GM18517 (cell line): ENCODE results near the gene POC1A.
"Not testable (repeated sequence)": the region's sequence is repeated elsewhere in the genome, so short reads cannot be mapped to it uniquely, and the experiment has no call there.

ENCODE experiments used
- ATAC-seq: cut with Tn5 transposase; IDR thresholded peaks from one replicate; pipeline ENCODE4 v1.9.1; 2021; ENCODE audit warnings: mild to moderate bottlenecking, moderate library complexity; ENCODE audit not compliant: unreplicated experiment

The POC1A gene

DNA sequence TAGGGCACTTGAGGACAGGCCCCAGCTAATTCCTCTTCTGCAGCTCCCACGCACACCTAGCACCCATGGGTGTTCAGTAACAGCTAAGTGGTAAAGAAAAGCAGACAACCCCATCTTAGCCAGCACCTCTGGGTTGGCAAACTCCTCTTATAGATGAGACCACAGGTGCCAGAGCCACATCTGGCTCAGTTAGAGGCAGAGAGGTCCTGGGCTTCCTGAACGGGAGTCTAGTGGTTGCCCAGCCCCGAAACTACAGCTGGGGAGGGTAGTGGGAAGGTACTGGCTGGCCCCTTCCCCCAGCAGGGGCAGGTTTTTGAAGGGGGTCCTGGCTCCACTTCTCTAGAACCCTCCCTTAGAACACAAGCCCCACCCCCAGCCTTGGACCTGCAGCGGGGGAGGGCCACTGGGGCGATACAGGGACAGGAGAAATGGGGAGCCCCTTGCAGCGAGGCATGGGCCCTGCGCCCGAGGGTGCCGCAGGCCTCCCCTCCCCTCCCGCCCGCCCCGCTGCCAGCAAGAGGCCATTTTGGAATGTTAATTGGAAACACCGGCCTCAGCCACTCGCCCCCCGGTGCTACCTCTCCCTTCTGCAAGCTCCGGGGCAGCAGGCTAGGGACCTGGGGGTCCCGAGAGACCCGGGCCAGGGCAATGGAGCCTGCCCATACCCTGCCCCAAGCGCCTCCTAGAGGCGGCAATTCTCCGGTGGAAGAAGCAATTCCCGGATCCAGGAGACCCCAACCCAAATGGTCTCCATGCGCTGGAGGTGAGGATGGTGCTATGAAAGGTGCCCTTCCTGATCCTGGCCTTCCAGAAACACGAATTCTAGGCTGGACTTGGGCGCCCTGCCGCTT, 99.3 kb downstream of the POC1A start:
- no peak for ATAC-seq

DNA sequence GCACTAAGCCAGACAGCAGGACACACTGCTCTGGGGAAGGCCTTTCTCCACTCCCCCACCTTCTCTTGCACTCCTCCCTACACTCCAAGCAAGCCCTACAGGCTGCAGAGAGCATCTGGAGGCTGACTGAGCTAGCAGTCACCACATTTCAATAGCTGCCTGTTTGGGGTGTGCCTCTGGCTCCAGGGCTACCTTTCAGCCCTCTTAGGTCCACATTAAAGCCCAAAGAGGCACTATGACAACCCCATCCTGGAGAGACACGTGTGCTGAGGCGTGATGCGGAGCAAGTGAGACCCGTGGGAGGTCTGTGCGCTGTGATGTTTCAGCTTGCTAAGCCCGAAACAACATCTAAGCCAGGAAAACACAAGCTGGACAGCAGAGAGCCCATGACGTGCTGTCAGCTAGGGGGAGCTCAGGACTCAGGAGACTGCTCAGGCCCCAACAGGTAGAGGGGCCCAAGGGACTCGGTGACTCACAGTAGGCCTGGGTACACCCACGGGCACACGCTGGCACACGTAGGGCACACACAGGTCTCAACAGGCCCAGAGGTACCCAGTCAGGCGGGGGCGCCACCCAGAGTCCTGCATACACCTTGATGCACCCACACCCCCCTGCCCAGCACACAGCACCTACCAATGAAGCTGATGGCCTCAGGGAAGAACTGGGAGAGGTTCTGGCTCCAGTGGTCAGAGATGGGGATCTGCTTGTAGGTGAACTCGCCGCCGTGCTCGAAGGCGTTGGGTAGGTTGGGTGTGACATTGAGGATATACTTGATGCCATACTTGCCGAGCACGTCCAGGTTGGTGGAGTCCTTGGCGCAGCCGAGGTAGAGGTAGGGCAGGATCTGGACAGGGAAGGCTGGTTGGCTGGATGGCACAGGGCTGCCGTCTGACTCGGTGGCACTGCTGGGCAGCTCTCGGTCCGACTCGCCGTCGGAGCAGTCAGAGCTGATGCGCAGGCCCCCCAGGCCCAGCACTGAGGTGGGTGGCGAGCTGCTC, 100.6 kb downstream of the POC1A start:
- no peak for ATAC-seq

DNA sequence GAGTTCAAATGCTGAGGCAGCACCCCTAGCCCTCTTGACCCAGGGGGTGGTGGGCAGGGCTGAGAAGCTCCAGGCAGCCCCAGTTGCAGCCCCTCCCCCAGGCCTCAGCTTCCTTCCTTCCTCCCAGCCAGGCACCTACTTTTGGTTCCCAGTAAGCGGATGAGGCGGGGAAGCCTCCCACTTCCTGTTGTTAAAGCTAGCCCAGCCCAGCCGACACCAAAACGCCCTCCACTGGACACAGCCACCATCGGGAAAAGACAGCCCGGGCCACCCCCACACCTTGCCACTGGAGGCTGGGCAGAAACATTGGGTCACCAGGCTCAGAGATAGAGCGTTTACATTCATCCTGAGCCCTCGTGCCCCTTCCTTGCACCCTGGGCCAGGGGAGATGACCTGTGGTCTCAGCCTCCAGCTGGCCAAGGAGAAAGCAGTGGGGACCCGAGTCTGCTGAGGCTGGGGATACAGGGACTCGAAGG, 101.4 kb downstream of the POC1A start:
- ATAC-seq, result no peak

DNA sequence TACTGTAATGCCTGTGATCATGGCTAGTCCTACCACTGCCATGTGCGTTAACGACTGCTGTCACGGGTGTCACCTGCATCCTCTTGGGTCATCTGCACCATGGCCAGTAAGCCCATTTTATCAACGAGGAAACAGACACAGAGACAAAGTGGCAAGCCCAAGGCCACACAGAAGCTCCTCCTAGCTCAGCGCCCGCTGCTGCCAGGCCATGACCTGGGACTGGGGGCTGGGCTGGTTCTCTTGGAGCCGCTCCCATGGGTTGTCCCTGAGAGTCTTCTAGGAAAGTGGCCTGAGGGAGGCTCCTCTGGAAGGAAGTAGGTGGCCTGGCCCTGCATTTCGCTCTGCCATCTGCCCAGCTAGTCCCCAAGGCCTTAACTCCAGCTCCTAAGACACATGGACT, 102.8 kb downstream of the POC1A start:
- no peak for ATAC-seq

DNA sequence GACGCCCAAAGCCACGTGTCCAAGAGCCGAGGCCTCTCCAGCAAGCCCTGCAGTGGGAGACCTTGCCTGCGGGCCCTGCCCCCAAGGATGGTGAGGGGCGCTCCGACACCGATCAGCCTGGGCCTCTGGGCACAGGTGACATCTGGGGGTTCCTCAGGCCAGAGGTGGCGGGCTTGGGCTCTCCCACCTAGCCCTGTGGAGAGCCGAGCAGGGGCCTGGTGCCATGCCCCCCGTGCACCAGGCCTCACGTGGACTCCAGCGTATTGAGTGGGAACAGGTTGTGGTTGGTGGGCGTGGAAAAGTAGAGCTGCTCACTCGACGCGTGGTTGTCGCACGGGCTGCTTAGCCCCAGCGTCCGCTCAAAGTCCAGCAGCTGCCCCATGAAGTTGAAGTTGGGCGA, 103.7 kb downstream of the POC1A start:
- ATAC-seq, result no peak

DNA sequence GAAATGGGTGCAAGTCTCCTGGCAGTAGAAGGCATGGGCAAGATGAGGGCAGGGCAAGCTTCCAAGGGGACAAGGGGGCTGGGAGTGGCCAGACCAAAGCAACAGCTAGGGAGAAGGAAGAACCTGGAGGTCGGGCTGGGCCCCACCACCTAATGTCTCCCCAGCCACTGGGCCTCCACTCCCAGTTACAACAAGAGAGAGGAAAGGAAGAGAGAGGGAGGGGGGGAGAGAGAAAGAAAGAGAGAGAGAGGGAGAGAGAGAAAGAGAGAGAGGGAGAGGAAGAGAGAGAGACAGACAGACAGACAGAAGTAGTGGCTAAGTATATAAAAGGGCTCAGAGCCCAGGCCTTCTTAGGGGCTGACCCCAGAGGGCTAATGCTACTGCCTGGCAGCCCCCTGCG, 104.7 kb downstream of the POC1A start:
- ATAC-seq, result no peak

DNA sequence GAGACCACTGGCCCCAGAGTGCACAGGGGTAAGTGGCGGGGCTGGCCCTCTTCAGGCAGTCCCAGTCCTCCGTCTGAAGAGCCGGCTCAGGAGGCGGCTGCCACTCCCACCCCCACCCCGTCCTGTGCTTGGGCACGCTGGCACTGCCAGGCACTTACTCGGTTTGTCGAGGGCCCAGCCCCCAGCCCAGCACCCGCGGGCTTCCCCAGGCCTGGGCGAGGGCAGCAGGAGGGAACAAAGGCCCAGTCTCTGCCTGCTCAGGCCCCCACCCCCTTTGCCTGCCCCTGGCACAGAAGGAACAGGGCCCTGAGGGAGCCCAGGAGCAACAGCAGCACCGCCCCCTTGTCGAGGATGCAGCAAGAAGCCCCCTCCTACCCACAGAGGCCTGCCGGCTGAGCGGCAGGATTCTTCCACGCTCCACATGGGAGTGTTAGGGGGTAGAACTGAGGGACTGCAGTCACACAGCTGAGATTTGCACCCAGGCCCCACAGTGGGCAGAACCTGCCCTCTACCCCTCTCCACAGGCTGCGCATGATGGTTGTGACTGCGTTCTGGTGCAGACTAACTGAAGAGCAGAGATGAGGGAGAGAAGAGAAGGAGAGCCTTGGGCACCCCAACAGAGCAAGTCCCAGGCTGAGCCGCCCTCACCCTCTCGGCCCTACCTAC, 106.8 kb downstream of the POC1A start:
- no peak for ATAC-seq

DNA sequence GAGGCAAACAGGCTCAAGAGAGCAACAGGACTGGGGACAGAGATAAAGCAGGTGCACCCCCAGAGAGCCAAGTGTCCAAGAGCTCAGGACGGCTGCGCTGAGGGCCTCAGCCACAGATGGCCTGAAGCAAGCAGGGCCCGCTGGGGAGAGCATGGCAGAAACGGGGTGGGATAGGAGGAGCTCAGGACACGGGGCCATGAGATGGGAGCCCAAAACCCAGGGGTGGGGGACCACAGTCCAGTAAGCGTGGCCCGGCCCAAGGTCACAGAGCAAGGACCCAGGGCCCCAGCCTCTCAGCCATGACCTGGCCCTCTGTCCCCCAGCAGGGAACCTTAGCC, 107.4 kb downstream of the POC1A start:
- ATAC-seq, result no peak

DNA sequence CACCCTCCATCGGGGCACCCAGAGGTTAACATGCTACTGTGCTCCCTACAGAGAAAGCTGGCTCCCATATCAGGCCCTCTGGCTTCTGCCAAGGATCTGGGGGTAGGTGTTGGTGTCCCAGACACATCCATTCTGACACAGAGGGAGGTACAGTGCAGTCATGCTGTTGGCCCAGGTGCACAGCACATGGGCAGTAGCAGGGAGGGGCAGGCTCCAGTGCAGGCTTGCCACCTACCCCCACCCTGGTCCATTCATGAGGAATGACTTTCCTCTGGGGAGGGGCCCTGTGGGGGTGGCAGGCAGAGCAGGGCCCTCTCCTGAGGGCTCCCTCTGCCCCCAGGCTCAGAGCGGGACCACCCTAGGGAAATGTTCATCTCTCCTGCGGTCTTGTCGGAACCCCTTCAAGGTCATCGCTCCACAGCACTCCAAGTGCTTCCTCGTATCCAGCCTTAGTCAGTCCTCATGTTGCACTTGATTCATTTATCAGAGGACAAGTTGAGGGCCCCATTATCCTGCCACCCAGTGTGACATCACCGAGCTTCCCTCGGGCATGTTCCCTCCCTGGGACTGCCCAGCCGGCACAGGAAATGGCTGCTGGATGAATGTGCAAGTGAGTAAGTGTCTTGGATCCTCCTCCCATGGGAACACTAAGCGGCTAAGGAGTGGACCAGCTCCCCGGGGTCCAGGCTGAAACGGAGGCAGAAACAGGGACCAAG, 107.9 kb downstream of the POC1A start:
- no peak for ATAC-seq

DNA sequence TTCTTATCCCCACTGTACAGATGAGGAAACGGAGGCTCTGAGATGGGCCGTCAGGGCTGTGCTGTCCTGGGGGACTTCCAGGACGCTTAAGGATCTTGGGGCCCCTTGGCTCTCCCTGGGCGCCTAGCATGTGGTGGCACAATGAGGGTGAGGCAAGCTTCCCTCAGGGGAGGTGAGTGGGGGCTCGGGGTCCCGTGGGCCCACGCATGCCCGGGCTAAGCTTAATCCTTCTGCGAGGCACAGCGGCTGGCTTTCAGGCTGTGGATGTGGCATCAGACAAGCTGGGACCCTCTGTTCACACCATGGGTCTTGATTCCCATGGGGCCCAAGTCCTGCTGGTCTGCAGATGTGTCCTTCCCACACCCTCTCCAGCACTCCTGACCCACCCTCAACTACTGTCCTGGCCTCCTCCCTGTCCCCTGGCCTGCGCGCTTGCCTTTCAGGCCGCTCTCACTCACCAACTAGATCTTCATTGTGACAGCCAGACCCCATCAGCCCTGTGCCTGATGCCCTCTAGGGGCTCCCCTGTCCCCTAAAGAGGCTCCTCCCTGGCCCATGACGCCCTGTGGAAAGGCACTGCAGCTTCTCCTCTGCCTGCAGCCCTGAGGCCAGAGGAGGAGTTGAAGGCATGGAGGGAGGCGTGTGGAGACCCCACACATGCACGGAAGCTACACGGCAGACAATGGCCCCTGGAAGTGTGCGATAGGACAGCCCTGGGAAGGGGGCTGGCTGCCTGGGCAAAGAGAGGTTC, 109.2 kb downstream of the POC1A start:
- ATAC-seq, result no peak

DNA sequence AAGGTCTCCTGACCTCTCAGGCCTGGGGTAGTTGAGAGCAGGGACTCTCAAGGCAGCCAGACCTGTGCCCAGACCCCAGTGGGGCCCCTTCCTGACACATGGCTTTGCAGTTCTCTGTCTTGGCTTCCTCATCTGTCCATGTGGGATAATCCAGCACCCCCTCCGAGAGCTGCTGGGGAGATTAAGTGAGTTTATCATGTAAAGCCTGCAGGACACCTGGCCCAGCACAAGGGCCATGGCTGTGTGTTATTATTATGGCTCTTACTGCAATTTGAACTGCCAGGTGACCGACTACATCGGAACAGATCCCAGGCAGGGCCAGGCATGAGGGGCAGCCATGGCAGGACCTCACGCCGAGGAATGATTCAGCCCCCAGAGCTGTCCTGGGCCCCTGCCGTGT, 110.5 kb downstream of the POC1A start:
- ATAC-seq, result no peak

DNA sequence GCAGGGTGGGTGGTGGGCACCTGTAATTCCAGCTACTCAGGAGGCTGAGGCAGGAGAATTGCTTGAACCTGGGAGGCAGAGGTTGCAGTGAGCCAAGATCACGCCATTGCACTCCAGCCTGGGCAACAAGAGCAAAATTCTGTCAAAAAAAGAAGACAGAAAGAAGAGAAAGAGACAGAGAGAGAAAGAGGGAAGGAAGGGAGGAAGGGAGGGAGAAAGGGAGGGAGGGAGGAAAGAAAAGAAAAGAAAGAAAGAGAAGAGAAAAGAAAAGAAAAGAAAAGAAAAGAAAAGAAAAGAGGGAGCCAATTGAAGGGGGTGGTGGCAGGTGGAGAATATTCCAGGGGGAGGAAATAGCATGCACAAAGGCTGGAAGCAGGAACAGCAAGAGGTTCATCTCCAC, 111.2 kb downstream of the POC1A start:
- not testable (repeated sequence) for ATAC-seq

DNA sequence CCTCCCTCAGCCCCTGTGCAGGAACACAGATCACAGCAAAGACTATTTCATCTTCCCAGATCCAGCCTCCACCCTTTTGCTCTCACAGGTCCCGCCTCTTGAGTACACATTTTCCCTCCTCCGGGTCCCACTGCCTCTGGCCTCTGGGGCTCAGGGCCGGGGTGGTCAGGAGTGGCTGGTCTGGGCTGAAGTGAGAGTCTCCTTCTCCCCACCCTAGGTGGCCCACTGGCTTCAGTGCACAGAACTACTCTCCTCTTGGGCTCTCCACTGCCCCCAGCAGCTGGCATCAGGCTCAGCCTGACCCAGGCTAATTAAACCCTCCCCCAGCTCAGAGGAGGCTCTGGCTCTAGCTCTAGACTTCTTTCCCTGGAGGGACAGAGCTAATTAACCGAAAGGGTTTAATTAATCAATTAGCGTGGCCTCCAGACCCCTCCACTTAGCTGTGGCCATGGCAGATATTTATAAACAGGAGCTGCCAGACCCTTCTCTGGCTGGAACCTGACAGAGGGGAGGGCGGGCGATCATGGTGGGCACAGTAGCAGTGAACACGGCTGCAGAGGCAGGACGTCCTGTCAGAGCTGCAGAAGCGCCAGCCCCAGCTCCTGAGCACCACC, 113.0 kb downstream of the POC1A start:
- no peak for ATAC-seq

DNA sequence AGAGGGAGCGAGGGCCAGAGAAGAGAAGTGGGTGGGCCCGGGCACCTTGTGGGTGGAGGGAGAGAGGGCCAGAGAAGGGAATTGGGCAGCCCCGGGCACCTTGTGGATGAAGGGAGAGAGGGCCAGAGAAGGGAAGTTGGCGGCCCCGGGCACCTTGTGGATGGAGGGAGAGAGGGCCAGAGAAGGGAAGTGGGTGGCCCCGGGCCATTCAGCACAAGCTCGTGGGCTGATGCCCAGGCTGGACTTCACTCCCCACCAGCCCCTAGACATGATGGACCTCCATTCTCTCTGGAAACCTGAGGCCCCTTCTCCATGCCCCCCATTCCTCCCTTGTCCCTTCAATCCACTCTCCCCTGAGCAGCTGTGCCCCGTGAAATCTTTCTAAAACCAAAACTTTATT, 113.6 kb downstream of the POC1A start:
- ATAC-seq, result no peak

DNA sequence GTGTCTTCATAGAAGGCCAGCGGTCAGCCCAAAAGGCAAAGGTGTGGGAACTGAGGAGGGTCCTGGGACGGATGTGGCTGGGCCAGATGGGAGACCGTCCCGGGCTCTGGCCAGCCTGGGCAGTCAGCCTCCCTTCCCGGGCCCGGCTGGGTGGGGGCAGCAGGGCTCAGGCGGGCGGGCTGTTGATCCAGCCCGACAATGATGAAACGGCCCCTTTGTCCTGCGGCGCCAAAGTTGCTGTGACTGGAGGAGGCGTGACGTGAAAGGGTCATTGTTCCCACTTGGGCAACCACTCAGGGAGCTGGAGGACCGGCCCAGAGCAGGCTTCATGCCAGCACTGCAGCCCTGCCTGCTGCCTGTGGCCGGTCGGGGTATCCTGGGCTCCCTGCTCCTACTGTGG, 114.4 kb downstream of the POC1A start:
- ATAC-seq, result no peak

DNA sequence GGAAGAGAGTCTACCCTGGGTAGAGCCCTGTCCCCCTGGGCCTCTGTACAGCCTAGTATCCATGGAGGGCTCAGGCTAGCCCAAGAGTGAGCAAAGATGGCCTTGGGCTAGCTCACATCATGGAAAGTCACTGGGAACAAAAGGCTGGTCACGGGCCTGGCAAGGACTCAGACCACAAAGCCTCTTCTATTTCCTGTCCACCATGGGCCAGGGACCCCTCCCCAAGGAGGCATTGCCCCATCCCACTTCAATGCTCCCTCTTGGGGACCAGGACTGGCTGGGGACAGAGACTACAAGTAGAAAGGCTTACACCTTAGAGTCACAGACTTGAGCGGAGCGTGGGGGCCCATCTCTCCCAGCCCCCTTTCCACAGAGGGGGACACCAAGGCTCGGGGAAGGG, 114.8 kb downstream of the POC1A start:
- no peak for ATAC-seq

DNA sequence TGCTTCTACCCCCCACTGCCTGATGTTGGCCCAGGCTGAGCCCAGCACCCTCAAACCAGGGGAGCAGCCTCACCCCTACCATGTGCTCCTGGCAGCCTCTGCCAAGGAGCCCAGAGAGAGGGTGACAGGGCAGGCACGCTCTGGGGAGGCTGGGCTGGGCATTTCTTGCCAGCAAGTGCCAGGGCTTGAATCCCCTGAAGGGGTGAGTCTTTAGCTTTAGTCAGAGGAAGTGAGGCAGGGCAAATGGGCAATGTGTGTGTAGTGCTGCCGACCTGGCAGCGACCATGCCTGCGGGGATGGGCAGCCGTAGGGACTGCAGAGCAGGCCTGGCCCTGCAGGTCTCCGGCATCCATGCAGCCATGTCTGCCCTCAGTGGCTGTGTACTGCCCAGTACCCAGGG, 116.0 kb downstream of the POC1A start:
- ATAC-seq, result no peak

DNA sequence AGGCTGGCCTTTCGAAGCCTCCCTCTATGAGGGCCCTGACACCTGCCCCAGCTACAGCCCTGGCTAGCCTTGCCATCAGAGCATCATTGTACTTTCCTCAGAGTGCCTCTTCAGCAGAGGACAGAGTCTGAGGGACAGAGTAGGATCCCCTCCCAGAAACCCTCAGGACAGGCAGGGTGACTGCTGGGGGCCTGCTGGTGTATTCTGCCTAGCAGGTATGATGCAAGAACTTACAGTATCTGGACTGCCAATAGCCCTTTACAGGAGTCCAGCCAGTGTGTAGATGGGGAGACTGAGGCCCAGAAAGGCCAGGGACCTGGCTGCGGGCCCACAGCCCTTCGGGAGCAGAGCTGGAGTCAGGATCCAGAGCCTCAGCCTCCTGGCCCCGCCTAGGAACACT, 116.9 kb downstream of the POC1A start:
- no peak for ATAC-seq

DNA sequence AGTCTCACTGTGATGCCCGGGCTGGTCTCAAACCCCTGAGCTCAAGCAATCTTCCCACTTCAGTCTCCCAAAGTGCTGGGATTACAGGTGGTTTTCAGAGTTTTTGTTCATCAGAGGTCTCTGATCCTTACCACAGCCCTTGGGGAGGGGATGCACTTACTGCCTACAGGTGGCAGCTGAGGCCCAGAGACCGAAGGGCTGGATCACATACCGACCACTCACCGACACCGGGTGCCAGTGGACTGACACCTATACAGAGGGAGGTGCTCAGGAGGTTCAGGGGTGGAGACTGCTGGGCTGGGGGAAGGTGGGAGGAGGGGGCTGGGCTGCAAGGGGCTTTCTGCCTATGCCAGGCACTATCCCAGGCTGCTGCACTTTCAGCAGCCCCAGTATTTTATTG, 117.4 kb downstream of the POC1A start:
- no peak for ATAC-seq
